GM18499 (cell line): Measurements from ENCODE around the gene PAPSS2.
"Not testable (repeated sequence)": the region's sequence is repeated elsewhere in the genome, so short reads cannot be mapped to it uniquely, and the experiment has no call there.

Experiments used
- ATAC-seq: cut with Tn5 transposase; IDR thresholded peaks from one replicate; pipeline ENCODE4 v1.9.1; 2021; ENCODE audit warnings: moderate number of reproducible peaks; ENCODE audit not compliant: insufficient read depth, unreplicated experiment

The PAPSS2 gene

DNA sequence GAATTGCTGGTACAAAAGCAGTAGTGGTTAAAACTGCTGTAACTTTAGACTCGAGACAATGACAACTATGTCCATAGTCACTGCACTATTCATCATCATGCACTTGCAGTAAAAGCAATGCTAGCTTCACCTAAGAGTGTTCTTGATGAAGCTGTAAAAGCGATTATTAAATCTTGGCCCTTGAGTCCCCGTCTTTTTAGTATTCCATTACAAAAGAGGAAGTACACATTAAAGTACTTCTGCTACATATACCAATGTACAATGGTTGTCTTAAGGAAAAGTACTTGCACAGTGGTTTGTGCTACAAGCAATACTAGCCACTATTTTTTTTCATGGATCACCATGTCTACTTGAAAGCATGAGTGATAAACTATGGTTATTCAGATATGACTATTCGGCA, 80.0 kb downstream of the PAPSS2 start:
- no peak for ATAC-seq

- ATAC-seq = no peak
Measured at GRCh38 chr10:87740254-87740655, 80.6 kb downstream of the PAPSS2 start.

- not testable (repeated sequence) for ATAC-seq
Measured at GRCh38 chr10:87742992-87743610, 83.4 kb downstream of the PAPSS2 start.

GRCh38 chr10:87744606-87745005, 84.9 kb downstream of the PAPSS2 start:
- ATAC-seq = no peak

- no peak for ATAC-seq
Measured at GRCh38 chr10:87746911-87747310, 87.2 kb downstream of the PAPSS2 start.

DNA sequence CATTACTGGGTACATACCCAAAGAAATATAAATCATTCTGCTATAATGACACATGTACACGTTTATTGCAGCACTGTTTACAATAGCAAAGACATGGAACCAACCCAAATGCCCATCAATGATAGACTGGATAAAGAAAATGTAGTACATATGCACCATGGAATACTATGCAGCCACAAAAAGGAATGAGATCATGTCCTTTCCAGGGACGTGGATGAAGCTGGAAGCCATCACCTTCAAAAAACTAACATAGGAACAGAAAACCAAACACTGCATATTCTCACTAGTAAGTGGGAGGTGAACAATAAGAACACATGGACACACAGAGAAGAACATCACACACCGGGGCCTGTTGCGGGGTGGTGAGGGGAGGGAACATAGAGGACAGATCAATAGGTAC, 88.6 kb downstream of the PAPSS2 start:
- not testable (repeated sequence) for ATAC-seq

- ATAC-seq = no peak
Measured at GRCh38 chr10:87750001-87750671, 90.5 kb downstream of the PAPSS2 start.

GRCh38 chr10:87750817-87751216, 91.1 kb downstream of the PAPSS2 start:
- no peak for ATAC-seq

DNA sequence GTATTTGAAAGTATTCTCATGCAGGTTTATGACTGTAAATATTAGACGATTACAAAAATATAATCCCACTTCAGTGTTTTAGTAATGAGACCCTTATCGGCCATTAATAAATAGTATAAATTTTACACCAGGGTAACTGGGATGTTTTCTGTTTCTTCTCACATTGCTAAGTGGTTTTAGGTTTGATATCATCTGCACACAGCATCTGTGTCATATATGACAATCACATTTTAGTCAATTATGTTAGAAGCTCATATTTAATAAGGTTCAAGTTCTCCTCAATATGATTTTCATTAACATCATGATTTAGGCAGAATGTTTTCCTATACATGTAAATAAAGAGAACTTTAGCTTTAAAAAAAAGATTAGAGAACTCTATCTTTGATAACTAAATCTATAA, 91.6 kb downstream of the PAPSS2 start:
- no peak for ATAC-seq

DNA sequence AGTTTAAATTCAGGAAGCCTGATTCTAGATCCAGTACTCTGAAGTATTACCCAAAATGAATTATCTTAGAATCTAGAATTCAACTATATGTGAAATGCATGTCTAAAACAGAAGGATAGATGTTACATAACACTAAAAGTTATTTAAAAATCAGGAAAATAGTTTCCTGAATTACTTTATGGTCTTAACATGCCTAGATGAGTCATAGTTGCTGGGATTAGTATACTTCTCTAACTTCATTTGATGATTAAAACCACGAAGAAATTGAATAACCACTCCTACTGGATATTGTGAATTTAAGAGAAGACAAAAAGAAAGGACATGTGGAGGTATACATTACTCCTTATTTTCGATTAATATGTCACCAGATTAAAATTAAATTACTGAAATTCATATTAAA, 92.9 kb downstream of the PAPSS2 start:
- ATAC-seq = no peak

DNA sequence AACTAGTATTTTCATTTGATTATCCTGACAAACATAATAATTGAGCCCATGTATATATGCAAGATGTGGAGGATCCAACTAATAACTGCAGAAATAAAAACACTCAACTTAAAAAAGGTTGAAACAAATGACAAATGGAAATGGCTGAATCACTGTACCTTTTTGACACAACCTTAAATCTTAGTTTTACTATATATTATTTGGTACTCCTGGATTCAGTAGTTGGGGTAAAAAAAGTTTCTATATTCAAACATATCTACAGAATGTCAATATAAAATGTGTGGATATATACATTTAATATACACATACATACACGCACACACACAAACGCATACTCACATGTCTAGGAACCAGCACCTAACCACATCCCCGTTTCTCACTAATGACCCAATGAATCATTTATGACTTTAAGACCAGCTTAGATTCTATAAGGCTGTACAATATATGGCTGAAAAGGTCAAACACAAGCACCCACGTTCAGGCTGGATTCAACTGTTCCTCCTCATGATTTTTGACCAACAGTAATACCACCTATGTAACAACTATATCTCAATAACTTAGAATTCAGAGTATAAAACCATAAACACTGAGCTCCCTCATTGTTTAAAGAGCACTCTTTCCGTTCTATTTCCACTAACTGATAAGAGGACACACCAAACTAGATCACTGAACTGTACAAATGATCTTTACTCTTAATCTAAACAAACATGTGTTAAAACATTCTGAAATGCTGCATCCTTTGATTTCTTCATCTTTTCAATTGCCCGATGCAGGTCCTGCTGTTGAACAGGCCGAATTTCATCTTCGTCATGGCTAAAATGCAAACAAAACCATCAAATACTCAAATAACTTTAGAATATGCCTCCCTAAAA, 94.6 kb downstream of the PAPSS2 start:
- ATAC-seq = no peak

- no peak for ATAC-seq
Measured at GRCh38 chr10:87757685-87758084, 98.0 kb downstream of the PAPSS2 start.

DNA sequence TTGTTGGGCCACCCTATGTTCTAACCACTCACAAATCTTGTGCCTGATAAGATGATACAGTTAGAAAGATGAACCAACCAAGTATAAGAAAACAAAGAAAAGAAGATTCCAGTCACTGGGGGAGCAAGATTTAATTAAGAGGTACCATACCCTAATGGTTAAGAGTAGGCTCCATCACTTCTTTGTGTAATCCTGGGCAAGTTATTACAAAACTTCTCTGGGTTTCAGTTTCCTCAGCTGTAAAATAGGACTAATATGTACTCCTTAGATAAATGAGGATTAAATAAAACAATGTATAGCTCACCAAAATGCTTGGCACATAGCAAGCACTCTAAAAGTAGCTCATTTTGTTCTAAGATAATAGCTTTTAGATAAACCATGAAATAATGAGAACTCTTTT, 99.9 kb downstream of the PAPSS2 start:
- no peak for ATAC-seq

GRCh38 chr10:87760195-87760905, 100.7 kb downstream of the PAPSS2 start:
- ATAC-seq = no peak

DNA sequence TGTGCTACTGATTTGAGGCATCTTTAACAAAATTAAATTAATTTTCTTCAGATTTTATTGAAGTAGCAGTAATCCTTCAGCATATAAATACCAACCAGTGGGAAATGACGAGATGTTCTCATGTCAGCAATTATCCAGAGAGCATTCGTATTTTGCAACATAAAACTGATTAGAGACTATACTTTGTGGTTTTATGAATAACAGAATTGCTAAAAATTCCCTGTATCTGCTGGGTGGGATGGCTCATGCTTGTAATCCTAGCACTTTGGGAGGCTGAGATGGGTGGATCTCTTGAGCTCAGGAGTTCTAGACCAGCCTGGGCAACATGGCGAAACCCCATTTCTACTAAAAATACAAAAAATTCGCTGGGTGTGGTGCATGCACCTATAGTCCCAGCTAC, 101.5 kb downstream of the PAPSS2 start:
- no peak for ATAC-seq

DNA sequence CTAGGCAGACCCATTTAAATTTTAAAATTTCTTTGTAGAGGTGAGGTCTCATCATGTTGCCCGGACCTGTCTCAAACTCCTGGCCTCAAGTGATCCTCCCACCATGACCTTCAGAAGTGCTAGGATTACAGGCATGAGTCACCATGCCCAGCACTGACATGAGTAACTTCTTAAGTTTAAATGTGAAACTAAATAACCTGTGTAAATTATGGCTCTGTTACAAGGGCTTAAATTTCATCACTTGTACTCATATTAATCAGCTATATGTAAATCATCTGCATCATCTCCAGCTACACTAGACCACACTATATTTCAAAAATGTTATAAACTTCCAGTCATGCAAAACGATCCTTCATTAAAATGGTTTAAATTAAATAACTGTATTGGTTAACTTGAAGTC, 102.2 kb downstream of the PAPSS2 start:
- ATAC-seq = peak; percentile 66

DNA sequence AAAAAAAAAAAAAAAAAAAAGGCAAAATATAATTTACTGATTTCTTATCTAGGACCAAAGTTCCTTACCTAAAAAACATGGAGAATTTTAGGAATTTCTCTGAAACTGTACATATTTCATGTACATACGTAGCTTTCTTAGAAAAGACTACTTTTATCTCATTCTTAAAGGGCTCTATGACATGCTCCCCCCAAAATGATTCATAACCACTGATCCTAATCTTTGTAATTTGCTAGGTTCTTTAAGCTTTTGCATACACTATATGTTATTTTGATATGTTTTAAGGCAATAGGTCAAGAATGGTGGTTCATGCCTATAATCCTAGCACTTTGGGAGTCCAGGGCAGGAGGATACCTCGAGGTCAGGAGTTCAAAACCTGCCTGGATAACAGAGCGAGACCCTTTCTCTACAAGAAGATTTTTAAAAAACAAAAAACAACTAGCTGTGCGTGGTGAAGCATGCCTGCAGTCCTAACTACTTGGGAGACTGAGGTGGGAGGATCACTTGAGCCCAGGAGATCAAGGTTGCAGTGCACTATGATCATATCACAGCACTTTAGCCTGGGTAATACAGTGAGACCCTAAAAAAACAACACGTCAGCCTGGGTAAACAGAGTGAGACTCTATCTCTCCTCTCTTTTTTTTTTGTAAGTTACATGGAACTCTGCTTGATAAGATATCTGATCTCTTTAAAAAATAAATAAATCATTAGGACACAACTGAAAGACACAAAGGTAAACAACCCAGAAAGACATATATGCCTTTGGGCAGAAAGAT, 103.6 kb downstream of the PAPSS2 start:
- ATAC-seq = no peak

DNA sequence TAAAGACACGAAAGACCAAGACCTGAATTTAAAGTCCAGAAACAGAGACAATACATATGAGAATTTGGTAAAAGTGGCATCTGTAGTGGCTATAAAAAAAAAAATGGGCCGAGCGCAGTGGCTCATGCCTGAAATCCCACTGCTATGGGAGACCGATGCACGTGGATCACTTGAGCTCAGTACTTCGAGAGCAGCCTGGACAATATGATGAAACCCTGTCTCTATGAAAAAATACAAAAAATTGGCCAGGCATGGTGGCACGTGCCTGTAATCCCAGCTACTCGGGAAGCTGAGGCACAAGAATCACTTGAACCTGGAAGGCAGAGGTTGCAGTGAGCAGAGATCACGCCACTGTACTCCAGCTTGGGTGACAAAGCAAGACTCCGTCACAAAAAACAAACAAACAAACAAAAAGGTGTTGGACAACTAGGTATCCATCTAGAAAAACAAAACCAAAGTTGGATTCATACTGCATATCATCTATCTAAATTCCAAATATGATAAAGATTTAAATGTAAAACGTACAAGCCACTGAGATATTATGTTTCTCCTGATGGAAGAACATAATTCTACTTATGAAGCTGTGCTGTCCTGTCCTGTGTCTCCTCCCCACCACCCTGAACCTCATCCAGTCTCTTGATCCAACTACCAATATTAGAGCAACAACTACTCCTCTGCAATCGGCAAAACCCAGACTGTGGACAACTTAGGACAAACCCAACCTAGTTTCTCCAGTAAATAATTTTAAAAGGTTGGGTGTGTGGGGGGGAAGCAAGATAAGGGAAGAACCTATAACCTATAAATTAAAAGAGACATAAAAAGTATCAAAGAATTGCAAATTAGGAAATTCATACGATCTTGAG, 104.6 kb downstream of the PAPSS2 start:
- no peak for ATAC-seq
